Measurements from ENCODE around the gene EHD3.
"Not testable (repeated sequence)": the region's sequence is repeated elsewhere in the genome, so short reads cannot be mapped to it uniquely, and the experiment has no call there.

EHD3 gene

DNA sequence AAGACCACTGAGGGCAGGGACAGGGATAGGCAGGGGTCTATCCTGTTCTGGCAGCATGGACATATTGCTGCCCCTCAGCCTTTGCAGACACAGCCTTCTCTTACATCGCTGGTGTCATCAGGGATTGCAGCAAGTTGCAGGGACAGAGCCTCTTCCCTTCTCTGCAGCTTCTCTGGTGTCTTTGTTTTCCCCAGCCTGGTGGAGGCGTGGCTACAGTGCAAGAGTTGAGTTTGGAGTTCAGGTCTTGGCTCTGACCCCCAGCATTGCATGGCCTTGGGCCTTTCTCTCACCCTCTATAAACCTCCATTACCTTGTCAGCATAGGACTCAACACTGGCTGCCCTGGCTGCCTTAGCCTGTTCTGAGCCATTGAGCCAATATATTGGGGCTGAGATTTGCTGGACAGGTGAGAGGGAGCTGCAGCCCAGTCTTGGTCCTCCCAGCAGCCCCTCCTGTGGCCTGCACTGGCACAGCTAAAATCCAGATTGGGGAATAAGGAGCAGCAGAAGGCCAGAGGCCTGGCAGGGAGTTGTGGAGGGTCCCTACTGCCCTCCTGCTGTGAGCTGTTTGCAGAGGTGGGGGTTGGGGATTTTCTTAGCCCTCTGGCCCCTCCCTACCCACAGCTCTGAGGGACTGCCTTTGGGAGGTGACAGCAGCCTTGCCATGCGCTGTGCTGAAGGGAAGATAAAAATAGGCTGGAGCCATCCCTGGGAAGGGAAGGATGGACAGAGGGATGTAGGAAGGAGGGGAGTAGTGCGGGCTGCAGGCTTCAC lies 22.8 kb downstream of the EHD3 start:
- no peak for DNase-seq (ENCODE audit: low read depth)

DNA sequence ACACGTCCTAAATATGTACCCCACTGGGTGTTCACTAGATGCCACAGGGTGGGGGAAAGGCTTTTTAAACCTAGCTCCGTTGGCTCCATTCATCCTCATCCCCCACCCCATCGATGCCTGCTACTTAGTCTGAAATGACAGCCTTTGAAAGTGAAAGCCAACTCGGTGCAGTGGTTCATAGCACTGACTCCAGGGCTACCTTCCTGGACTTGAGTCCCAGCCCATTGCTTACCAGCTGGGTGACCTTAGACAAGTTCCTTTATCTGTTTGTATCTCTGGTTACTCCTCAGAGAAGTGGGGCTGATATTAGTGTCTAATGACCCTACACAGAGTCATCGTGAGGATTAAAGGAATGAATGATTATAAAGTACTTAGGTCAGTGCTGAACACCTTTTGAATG lies 24.4 kb downstream of the EHD3 start:
- DNase-seq (ENCODE audit: low read depth) = no peak

DNA sequence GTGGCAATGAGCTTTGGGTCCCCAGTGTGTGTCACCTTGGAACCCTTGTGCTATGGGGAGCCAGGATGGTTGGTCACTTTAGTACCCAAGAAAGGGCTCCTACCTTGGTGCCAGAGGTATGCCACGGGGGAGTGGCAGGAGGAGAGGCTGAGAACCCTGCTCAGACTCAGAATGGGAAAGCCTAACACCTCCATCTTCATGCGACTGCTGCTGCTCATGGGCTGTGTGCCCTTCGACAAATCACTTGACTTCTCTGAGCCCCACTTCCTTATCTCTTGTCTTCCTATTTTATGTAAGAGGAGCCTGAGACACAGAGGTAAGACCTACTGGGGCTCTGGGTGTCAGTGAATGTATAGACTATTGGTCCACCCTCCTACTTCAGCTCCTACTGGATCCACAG lies 25.1 kb downstream of the EHD3 start:
- no peak for DNase-seq (ENCODE audit: low read depth)

DNA sequence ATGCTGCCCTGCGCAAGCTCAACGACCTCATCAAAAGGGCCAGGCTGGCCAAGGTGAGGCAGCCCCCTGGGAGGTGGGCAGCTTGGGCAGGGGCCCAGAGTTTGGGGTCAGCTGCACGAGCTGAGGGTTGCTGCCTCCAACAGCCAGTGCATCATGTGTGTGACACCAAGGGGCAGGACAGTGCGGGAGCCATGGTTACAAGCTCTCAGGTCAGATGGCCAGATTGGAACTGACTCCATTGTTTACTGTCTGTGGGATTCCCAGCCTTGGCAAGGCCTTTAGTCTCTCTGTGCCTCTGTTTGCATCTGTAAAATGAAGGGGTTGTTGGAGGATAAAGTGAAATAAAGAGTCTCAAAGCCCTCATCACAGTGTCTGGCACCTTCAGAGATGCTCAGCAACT lies 26.9 kb downstream of the EHD3 start:
- no peak for DNase-seq (ENCODE audit: low read depth)

DNA sequence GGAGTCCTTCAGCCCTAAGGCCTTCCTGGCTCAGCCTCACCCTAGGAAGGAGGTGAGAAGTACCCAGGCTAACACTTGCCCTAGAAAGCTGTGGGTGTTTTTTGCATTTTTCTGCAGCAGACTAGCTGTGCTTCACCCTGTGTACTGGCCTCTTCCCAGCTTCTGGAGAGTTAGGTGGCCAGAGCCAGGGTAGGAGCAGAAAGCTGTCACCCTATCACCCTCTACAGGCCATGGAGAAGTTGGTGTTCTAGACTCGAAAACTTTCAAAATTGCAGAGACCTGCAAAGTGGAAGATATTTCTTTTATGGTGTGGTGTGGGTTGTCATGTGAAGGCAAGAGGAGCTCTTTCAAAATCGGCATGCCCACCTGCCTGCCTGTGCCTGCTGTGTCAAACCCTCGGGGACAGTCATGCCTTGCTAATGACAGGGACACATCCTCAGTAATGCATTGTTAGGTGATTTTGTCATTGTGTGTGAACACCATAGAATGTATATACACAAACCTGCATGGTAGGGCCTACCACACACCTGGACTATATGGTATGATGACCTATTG lies 29.8 kb downstream of the EHD3 start:
- no peak for DNase-seq (ENCODE audit: low read depth)

DNA sequence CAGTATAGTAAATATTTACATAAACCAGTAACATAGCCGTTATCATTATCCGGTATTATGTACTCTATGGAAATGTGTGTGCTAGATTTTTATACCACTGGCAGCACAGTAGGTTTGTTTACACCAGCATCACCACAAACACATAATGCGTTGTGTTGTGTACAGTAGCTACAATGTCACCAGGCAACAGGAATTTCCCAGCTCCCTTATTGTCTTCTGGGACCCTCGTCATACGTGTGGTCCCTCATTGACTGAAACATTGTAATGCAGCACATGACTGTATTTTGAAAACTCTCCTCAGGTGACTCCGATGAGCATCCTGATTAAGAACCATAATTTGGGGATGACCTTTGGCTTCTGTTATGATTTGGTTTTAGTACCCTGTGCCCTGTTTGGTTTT lies 31.3 kb downstream of the EHD3 start:
- no peak for DNase-seq (ENCODE audit: low read depth)

DNA sequence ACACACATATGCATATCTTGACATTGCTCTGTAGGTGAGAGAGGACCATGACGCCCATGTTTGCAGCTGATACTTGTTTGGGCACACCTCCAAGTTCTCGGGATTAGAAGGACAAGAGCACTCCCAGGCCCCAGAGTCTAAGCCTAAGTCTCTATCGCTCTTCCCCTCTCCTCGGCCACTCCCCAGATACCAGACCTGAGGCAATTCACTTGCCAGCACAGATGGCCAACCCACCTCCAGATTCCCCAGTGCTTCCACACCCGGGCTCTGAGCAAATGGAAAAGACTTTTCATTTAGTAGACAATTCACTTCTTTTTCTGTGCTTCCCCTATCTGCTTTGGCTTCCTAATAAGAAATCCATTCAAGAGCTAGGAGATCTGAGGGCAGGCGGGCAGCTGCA lies 32.9 kb downstream of the EHD3 start:
- DNase-seq (ENCODE audit: low read depth) = no peak

DNA sequence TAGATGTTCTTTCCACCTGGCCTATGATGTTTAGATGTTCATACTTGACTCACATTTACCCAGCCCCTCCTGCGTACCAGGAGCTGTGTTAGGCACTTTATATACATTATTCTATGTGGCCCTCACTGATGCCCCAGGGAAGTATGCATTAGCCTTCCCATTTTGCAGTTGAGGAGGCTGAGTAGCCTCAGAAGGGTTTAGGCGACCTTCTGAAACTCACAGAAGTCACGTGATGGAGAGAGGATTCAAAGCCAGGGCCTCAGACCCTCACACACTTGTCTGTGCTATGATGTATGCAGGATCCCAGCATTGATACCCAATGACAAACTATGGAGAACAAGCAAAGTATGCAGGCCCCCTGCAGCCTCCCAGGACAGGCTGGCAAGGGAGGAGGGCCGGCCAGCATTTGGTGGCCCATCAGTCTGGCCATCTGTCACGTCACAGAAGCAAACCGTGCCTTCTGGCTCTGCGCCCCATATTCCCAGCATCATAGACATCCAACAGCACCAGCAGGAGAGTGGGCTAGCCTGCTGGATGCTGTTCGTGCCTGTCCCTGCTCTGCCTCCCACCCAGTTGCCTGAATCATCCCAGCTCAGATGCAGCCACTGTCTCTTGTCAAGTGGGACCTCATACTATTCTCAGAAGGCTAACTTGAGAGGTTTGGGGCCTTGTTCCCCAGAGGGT lies 33.6 kb downstream of the EHD3 start:
- DNase-seq (ENCODE audit: low read depth) = no peak

DNA sequence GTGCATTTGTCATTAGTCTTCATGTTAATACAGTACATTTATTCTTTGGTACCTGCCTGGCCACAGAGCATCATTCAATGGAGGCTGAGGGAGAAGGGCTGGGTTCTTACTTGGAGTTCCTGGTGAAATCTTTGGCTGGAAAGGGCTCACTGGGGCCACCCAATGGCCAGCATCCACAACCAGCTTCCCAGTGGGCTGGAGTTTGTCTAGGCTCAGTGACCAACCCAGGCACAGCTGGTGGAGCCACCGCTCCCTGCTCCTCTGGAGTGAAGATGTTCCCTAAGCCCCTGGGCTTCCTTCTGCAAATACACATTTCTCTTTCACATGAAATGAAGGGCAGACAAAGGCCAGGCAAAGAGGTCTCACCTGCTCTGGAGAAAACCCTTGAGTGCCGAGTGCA lies 34.4 kb downstream of the EHD3 start:
- DNase-seq (ENCODE audit: low read depth) = no peak

DNA sequence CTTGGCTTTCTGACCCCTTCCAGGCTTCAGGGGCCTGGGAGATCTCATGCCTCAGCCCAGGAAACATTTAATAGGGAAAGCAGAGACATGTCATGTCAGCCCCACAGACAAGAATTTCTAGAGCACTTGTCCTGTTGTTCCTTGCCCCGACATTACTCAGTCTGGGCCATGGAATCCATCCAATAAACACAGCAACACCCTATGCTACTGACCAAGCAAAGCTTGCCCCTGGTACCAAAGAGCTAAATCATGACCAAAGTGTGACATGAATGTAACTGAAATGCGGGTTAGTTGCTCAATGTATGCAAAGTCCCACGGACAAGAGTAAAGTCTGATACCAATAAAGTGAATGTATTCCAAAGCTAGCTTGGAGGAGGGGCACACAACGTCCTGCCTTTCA lies 35.1 kb downstream of the EHD3 start:
- no peak for DNase-seq (ENCODE audit: low read depth)

DNA sequence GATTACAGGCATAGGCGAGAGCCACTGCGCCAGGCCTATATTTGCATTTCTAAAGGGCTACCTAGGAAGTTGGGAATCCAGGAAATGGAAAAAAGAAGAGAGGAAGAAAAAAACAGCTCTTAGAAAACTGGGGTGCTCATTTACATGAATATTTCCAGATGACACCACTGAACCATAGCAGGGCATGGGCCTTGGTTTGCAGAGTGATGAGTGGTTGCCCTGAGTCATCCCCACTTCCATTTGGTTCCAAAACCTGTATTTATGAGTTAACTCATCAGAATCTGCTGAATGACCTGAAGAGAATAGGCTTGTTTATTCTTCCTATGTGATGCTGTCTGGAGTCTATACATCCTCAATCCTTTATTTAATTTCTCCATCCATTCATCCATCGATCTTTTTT lies 36.2 kb downstream of the EHD3 start:
- DNase-seq (ENCODE audit: low read depth) = no peak

DNA sequence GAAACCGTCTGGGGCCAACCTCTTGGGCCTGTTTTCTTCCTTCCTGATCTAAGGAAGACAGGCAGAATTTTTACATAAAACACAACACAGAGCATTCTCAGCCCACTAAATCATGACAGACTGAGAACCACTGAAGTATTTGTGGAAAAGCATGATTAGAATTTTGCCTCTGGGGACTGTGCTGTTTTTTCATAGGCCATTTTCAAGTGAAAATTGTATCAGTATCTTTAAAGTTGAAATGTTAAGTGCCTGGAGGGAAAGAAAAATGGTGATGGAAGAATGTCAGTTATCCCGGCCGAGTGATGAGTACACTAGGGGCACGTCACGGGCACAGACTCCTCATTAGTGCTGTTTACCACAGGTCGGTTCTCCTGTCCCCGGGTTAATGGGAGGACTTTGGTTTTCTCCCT lies 36.9 kb downstream of the EHD3 start:
- no peak for DNase-seq (ENCODE audit: low read depth)

DNA sequence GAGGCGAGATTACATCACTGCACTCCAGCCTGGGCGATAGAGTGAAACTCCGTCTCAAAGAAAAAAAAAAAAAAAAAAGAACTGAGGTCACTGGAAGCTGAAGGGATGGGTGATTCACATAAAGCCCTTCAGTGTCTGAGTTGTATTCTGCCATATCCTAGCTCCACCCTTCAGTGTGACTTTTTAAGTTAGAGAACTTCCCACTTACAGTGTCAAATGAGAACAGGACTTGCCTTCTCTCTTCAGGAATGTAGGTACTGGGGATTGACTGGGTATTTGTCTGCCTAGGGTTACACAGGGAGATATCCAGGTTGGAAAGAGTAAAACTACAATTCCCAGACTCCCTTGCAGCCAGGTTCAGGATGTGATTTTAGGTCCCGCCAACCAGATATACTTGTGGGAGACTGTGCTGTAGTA lies 37.9 kb downstream of the EHD3 start:
- no peak for DNase-seq (ENCODE audit: low read depth)

DNA sequence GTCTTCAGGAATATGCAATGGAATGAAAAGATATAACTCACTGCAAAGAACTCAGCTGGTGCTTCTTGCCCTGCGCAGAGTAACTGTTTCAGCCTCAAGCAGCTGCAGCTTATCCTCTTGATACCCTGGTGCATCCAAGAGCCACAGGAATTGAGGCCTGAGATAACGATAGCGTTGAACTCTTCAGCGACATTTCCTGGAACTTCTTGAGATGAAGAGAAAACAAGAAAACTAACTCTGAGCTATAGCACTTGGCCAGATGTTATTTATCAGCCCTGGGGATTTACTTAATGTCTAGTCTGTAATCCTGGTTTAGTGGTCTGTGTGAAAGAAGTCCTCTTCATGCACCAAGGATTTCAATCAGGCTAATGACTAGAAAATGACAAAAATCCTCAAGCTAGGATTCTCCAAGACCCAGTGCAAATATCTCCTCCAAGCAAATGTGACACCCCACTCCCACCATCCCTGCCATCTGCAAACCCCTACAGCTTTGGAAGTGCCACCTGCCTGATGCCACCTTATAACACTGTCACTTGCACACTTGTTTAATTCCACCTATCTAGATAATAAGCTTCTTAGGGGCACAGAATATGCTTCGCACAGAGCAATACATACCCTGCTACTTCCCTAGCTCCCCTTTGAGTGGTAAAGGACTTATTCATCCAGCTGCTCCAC lies 40.6 kb downstream of the EHD3 start:
- DNase-seq (ENCODE audit: low read depth) = no peak

DNA sequence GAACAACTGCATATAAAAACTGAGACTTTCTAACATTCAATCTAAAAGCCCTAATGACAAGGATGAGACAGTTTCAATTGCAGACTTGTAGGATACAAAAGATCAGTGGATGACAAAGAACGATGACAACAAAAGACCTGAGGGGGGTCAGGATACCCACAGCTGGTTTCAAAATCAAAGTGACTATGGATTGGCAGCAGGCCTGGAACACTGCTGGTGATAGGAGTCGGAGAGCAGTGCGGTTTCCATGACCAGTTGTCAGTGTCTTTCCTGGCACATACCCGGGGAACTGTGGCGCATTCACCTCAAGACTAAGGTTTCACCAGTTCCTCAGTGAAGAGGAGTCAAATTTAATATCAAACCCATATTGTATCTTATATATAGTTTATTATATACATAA lies 42.0 kb downstream of the EHD3 start:
- no peak for DNase-seq (ENCODE audit: low read depth)

DNA sequence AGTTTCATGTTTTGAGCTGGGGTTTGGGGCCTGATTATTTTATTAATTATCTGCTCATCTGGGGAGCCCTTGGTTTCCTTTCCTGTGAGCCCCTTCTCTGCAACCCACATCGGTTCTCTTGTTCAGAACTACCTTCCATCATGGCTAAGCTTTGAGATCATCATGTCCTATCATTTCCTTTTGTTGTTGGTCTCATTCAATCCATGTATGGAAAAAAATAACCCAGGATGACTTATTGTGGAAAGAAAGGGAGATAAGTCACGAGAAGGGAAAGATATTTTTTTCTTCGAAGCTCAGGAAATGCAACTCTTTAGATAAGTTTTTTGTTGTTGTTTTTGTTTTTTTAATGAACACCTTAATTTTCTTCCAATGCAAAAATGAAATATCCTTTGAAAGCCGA lies 43.7 kb downstream of the EHD3 start:
- no peak for DNase-seq (ENCODE audit: low read depth)

DNA sequence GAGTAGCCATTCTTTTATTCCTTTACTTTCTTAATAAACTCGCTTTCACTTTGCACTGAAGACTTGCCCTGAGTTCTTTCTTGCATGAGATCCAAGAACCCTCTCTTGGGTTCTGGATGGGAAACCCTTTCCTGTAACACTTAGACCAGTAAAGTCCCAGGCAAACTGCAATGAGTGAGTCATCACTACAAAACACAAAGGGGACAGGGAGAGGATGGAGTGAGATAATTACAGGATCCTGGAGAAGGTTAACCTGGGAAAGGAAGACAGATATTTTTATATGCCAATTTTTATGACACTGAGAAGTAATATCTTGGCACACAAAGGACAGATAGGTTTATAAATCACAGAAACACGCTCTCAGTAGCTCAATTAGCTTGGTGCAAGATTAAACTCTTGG lies 48.7 kb downstream of the EHD3 start:
- DNase-seq (ENCODE audit: low read depth) = no peak

DNA sequence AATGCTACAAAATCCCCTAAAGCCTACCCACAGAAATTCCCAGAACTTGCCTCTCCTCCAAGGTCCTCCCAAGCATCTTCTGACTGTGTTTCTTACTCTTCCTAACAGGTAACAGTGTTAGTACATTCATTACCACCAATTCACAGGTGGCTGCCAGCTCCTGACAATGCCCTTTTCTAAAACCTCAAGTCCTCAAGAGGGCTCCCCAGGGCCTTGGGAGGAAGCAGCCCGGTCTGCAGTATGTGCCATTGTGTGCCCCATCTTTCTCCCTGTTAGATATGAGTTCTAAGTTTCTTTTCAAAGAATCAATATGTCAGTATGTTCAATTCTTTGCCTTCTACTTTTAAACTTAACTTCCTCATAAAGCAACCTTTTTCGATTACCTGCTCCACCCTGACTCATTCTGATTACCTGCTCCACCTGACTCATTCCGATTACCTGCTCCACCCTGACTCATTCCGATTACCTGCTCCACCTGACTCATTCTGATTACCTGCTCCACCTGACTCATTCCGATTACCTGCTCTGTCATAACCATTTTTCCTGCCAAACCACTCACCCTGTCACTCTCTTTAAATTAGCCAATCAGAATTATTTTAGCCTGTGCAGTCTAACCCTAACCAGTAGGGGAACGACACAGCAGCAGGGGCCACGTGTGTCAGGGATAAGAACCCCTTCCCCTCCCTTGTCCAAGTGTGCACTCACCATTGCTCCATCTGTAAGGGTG lies 49.4 kb downstream of the EHD3 start:
- not testable (repeated sequence) for DNase-seq (ENCODE audit: low read depth)

DNA sequence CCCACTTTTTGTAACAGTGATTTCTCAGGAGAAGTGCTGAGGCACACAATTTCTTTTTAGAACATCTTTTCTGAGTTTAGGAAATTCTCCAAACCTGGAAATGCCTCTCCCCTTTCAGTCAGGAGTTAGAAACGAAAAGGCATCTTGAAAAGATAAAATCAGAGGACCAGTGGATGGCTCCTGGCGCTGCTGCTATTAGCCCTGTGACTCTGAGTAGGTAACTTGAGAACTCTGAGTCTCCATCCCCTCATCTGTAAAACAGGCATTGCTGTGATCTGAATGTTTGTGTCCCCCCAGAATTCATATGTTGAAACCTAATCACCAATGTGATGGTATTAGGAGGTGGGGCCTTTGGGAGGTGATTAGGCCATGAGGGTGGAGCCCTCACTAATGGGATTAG lies 50.2 kb downstream of the EHD3 start:
- no peak for DNase-seq (ENCODE audit: low read depth)

DNA sequence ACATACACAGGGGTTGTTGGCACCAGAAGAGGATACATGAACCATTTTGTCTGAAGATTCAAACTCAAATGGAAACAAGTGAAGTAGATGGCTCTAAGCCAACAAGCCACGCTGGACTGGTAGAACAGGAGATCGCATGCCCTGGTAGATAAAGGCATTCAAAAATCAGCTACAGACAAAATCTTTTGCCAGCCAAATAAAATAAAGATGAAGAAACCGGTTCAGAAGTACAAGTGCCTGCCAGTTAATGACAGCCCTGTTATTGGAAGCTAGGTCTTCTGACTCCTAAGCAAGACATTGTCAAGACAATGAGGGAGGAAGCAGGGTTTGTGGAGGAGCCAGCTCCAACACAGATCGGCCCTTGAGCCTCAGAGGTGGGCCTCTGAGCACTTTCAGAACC lies 52.3 kb downstream of the EHD3 start:
- DNase-seq (ENCODE audit: low read depth) = no peak

DNA sequence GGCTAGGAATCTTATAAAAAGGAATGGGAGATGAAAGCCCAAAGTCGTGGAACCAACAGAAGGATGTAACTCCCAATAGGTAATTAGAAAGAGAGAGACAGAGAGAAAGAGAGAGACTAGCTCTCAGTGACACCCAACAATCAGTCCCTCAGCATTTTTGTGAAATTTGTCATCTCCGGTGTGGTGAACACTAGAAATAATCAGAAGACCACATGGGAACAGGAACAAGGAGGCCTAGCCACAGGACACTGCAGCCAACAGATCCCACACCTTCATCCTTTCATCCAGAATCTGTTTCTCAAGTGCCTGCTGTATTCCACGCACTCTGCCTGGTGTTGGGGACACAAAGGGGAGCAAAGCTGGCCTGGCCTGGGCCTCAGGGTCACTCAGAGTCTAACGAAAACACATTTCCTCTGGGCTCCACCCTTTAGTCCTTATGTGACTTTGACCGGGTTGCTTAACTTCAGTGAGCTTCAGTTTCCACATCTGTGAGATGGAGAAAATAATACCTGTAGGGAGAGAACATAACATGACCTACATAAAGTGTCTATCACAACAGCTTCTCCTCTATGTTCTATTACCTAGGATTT lies 53.1 kb downstream of the EHD3 start:
- no peak for DNase-seq (ENCODE audit: low read depth)

DNA sequence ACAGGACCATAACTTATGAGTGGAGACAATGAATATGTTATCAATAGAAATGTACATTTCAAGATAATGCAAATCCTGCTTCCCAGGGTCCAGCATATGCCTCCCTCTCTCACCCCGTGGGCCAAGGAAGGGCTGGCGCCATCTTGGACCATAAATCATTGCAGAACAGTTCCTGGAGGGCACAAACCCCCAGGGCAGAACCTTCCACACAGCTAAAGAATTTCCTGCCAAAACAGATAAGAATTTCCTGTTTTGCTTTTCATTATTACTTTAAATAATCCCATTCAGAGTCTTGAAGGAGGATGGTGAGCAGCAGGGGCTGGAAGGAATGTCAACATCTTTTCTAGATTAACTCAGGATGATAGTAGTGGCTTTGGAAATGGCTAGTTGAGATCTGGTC lies 53.7 kb downstream of the EHD3 start:
- no peak for DNase-seq (ENCODE audit: low read depth)
